GM12878 (cell line): ENCODE measurements around the gene PTPRN2. TPM values are rescaled to one million over a fixed set of nuclear protein-coding genes. Genes with fewer than 3 reads are reported as not detected.

Source experiments
- ATAC-seq: fragments of 200-7000 bp; cut with Tn5 transposase; 3 replicates; pipeline ENCODE4 v1.9.1; 2020; ENCODE audit warnings: mild to moderate bottlenecking, moderate library complexity
- BruUV-seq: library from RNA; stranded (reverse); fragments of 400-500 nt; replicated peaks from 2 replicates; lab custom pipeline; 2021; lab: Mats Ljungman, UMichigan
- CTCF ChIA-PET: fragments of 300-600 bp; sonication (Branson Sonifier 250); formaldehyde crosslinking; extraction: SDS; loops from one replicate; lab custom pipeline; 2021; ENCODE audit warnings: inconsistent platforms; lab: Yijun Ruan, JAX
- POLR2A ChIA-PET: fragments of 350-600 bp; formaldehyde crosslinking; extraction: SDS; loops from one replicate; lab custom pipeline; 2021; ENCODE audit warnings: inconsistent platforms; lab: Charles Lee
- RAD21 ChIA-PET: fragments of 300-600 bp; sonication (Branson Sonifier 250); formaldehyde crosslinking; loops from one replicate; lab custom pipeline; 2023; ENCODE audit warnings: antibody characterized with exemption; ENCODE audit not compliant: unreplicated experiment; lab: Charles Lee
- SMC1A ChIA-PET: fragments of 300-600 bp; sonication (Branson Sonifier 250); formaldehyde crosslinking; loops from one replicate; lab custom pipeline; 2023; ENCODE audit not compliant: unreplicated experiment, uncharacterized antibody; lab: Charles Lee
- DNase-seq: peaks from one replicate; pipeline ENCODE4 v3.0.0-alpha.2; 2011; ENCODE audit warnings: low read depth, low spot score
- FAIRE-seq: peaks from 3 replicates; lab custom pipeline; 2011; peaks lifted over from hg19 to GRCh38; lab: Jason Lieb, UNC
- H2AFZ ChIP-seq: 2 replicates; pipeline ENCODE4 v1.6.0; 2011; ENCODE audit warnings: low read depth, low read length, control low read depth; ENCODE audit not compliant: control insufficient read depth
- H3K27ac ChIP-seq: 2 replicates; pipeline ENCODE4 v1.5.1; 2011; ENCODE audit warnings: control low read depth; ENCODE audit not compliant: control insufficient read depth, insufficient read depth
- H3K27me3 ChIP-seq, 2 experiments: replicated peaks in 1 of 2; 2 replicates each; pipeline versions ENCODE4 v1.6.0 to v1.6.1; 2011; ENCODE audit warnings: low read length in 1 of 2; ENCODE audit not compliant: control insufficient read depth in 2 of 2, insufficient read depth in 2 of 2
- H3K36me3 ChIP-seq, 2 experiments: 2 replicates each; pipeline ENCODE4 v1.5.1; 2011; ENCODE audit warnings: low read length in 1 of 2; ENCODE audit not compliant: control insufficient read depth in 2 of 2, insufficient read depth in 2 of 2
- H3K4me1 ChIP-seq: 2 replicates; pipeline ENCODE4 v1.6.1; 2011; ENCODE audit warnings: mild to moderate bottlenecking, low read length, moderate library complexity, mixed read lengths; ENCODE audit not compliant: control insufficient read depth, insufficient read depth
- H3K4me2 ChIP-seq: 2 replicates; pipeline ENCODE4 v1.6.0; 2011; ENCODE audit warnings: control low read depth; ENCODE audit not compliant: control insufficient read depth, insufficient read depth
- H3K4me3 ChIP-seq: fragments of 200-600 bp; sonication (generic); 2 replicates; pipeline ENCODE4 v1.5.1; 2016
- H3K79me2 ChIP-seq: 2 replicates; pipeline ENCODE4 v1.6.0; 2011; ENCODE audit warnings: low read length; ENCODE audit not compliant: control insufficient read depth, insufficient read depth
- H3K9ac ChIP-seq: 2 replicates; pipeline ENCODE4 v1.8.0; 2011; ENCODE audit warnings: low read length, control low read depth, mixed read lengths; ENCODE audit not compliant: control insufficient read depth, insufficient read depth
- H3K9me3 ChIP-seq: replicated peaks from 3 replicates; pipeline ENCODE4 v1.5.1; 2011; ENCODE audit warnings: mild to moderate bottlenecking, low read length; ENCODE audit not compliant: control insufficient read depth, insufficient read depth
- H4K20me1 ChIP-seq: 2 replicates; pipeline ENCODE4 v1.6.0; 2011; ENCODE audit not compliant: control insufficient read depth, insufficient read depth
- ATF7 ChIP-seq: fragments of 450-650 bp; IDR thresholded peaks from 2 replicates; pipeline ENCODE4 v1.6.1; 2016; ENCODE audit warnings: low read depth, mild to moderate bottlenecking
- BACH1 ChIP-seq: fragments of 450-650 bp; IDR thresholded peaks from 2 replicates; pipeline ENCODE4 v1.6.1; 2017; ENCODE audit warnings: mild to moderate bottlenecking, borderline replicate concordance
- ETV6 ChIP-seq, 2 experiments: fragments of 450-650 bp in 1 of 2; IDR thresholded peaks in 1 of 2; conservative IDR thresholded peaks in 1 of 2; 2 replicates each; pipeline ENCODE4 v1.6.1; 2014; ENCODE audit warnings: antibody characterized with exemption in 1 of 2, borderline replicate concordance in 1 of 2, low read depth in 1 of 2, mild to moderate bottlenecking in 1 of 2, moderate library complexity in 1 of 2
- SP1 ChIP-seq: IDR thresholded peaks from one replicate; pipeline ENCODE4 v1.6.1; 2011; ENCODE audit warnings: low read depth, low read length
- STAT3 ChIP-seq: IDR thresholded peaks from 2 replicates; pipeline ENCODE4 v1.6.1; 2011; ENCODE audit warnings: low read depth, low read length, improper control_type of control experiment
- ZNF384 ChIP-seq: IDR thresholded peaks from 2 replicates; pipeline ENCODE4 v1.6.1; 2012; ENCODE audit warnings: low read depth, mild to moderate bottlenecking, low read length, improper control_type of control experiment, borderline replicate concordance
- ZZZ3 ChIP-seq: IDR thresholded peaks from 2 replicates; pipeline ENCODE4 v1.6.1; 2011; ENCODE audit warnings: low read depth; ENCODE audit not compliant: control insufficient read depth, insufficient read length
- WGBS: methylation state at CpG from one replicate; pipeline ENCODE4 v1.1.6; 2016; ENCODE audit warnings: low lambda C conversion rate; ENCODE audit not compliant: insufficient replicate concordance, insufficient coverage; ENCODE audit errors: missing lambda C conversion rate; 5-methylcytosine and 5-hydroxymethylcytosine counted together
- in situ Hi-C: fragments of 300-500 bp; cut with MboI; formaldehyde crosslinking; loops from 9 replicates; pipeline ENCODE4 v1.14.3; 2018; ENCODE audit warnings: mixed read lengths
- intact Hi-C: fragments of 100-400 bp; cut with micrococcal nuclease; formaldehyde crosslinking; loops from one replicate; pipeline ENCODE4 v1.14.2; 2022; ENCODE audit not compliant: unreplicated experiment
- polyA plus RNA-seq, 11 experiments: library from polyadenylated mRNA; depleted of rRNA in 4 of 11; unstranded in 6 of 11; stranded (reverse) in 5 of 11; fragments of >200 nt; fragmentation: Nextera tagmentation in 4 of 11; fragmentation: Illumina TruSeq in 1 of 11; extraction: Ambion mirVana in 4 of 11; extraction: Trizol in 1 of 11; gene quantifications; 1 replicate in 1 of 11; 2 replicates in 10 of 11; pipeline versions ENCODE4 v1.2.1 to v1.2.3, GENCODE V29; 2011 to 2016; ENCODE audit warnings: inconsistent platforms in 2 of 11, missing spikeins in 2 of 11, low read depth in 1 of 11
- total RNA-seq, 4 experiments: library from RNA; depleted of rRNA in 3 of 4; stranded (reverse); fragments of >200 nt in 3 of 4; fragmentation: Illumina TruSeq in 1 of 4; extraction: Trizol in 1 of 4; gene quantifications; 2 replicates each; pipeline versions ENCODE4 v1.2.1 to v1.2.3, GENCODE V29; 2013 to 2021
- TF ChIP-seq, protein P1 (sequence below): fragments of 450-650 bp; IDR thresholded peaks from 2 replicates; pipeline ENCODE4 v1.6.1; 2014; ENCODE audit warnings: mild to moderate bottlenecking
- TF ChIP-seq, protein P2 (sequence below): IDR thresholded peaks from 2 replicates; pipeline ENCODE4 v1.6.1; 2012; ENCODE audit warnings: low read length, inconsistent platforms
- TF ChIP-seq, protein P3 (sequence below): fragments of 450-650 bp; IDR thresholded peaks from 2 replicates; pipeline ENCODE4 v1.6.1; 2016; ENCODE audit warnings: mild to moderate bottlenecking
- TF ChIP-seq, protein P4 (sequence below): fragments of 450-650 bp; IDR thresholded peaks from 2 replicates; pipeline ENCODE4 v1.6.1; 2018; ENCODE audit warnings: borderline replicate concordance, mild to moderate bottlenecking; ENCODE audit not compliant: partially characterized antibody

PTPRN2 gene
- total and polyA plus RNA-seq, 10 of the 15 experiments (the other 5 are each of a cell fraction or from before 2014, with no cell fraction given): 5.4 TPM; not detected in 9

DNA sequence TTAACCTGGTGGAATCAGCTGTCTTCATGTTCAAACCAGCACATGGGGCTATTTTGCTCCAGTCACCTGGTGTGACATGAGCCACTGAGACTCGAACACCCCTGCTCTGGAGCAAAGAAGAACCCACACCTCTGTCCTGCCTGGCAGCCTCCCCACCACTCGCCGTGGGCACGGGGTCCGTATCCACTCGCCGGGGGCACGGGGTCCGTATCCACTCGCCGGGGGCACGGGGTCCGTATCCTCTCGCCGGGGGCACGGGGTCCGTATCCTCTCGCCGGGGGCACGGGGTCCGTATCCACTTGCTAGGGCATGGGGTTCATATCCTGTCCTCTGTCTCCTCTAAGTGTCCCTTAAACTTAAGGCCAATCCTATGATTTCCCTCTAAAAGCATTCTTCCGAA, 558.7 kb downstream of the PTPRN2 start:
- no peaks in the 10 kb centered on the region for H3K27me3 ChIP-seq
- H4K20me1 ChIP-seq: no peaks in the 10 kb centered on the region
- BruUV-seq: no TSS peak
- in situ Hi-C loops: no loop called here
- CTCF ChIA-PET: no interaction called here
- no peak for DNase-seq
- H3K79me2 ChIP-seq: no peaks in the 10 kb centered on the region
- SMC1A ChIA-PET: no interaction called here
- FAIRE-seq: no peak
- POLR2A ChIA-PET: no interaction called here
- no peaks in the 10 kb centered on the region for H3K36me3 ChIP-seq
- H3K4me3 ChIP-seq: no peak overlapping the region
- no peak overlapping the region for H3K27ac ChIP-seq
- no peaks in the 10 kb centered on the region for H3K4me1 ChIP-seq
- no peak overlapping the region for H3K4me2 ChIP-seq
- WGBS: 56% methylated on average over 16 of the region's 22 CpGs
- RAD21 ChIA-PET: no interaction called here
- no peak overlapping the region for H2AFZ ChIP-seq
- intact Hi-C loops: no loop called here
- no peak for ATAC-seq
- no peaks in the 10 kb centered on the region; the same call in 2 of the 3 replicates for H3K9me3 ChIP-seq
- no peak overlapping the region for H3K9ac ChIP-seq
- TF ChIP-seq, protein P1, sequence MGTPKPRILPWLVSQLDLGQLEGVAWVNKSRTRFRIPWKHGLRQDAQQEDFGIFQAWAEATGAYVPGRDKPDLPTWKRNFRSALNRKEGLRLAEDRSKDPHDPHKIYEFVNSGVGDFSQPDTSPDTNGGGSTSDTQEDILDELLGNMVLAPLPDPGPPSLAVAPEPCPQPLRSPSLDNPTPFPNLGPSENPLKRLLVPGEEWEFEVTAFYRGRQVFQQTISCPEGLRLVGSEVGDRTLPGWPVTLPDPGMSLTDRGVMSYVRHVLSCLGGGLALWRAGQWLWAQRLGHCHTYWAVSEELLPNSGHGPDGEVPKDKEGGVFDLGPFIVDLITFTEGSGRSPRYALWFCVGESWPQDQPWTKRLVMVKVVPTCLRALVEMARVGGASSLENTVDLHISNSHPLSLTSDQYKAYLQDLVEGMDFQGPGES: no peak
- TF ChIP-seq ZNF384: no peak
- TF ChIP-seq, protein P2, sequence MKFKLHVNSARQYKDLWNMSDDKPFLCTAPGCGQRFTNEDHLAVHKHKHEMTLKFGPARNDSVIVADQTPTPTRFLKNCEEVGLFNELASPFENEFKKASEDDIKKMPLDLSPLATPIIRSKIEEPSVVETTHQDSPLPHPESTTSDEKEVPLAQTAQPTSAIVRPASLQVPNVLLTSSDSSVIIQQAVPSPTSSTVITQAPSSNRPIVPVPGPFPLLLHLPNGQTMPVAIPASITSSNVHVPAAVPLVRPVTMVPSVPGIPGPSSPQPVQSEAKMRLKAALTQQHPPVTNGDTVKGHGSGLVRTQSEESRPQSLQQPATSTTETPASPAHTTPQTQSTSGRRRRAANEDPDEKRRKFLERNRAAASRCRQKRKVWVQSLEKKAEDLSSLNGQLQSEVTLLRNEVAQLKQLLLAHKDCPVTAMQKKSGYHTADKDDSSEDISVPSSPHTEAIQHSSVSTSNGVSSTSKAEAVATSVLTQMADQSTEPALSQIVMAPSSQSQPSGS: no peak
- no peak for TF ChIP-seq ETV6 (conservative IDR thresholded peaks at IDR 0.05 in 1 of 2, IDR thresholded peaks at IDR 0.05 in 1 of 2; ENCODE audit: borderline replicate concordance in 1 of 2, low read depth in 1 of 2)
- no peak for TF ChIP-seq BACH1
- no peak for TF ChIP-seq SP1
- TF ChIP-seq ZZZ3: no peak
- TF ChIP-seq, protein P3, sequence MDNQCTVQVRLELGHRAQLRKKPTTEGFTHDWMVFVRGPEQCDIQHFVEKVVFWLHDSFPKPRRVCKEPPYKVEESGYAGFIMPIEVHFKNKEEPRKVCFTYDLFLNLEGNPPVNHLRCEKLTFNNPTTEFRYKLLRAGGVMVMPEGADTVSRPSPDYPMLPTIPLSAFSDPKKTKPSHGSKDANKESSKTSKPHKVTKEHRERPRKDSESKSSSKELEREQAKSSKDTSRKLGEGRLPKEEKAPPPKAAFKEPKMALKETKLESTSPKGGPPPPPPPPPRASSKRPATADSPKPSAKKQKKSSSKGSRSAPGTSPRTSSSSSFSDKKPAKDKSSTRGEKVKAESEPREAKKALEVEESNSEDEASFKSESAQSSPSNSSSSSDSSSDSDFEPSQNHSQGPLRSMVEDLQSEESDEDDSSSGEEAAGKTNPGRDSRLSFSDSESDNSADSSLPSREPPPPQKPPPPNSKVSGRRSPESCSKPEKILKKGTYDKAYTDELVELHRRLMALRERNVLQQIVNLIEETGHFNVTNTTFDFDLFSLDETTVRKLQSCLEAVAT: no peak
- TF ChIP-seq STAT3: no peak
- TF ChIP-seq, protein P4, sequence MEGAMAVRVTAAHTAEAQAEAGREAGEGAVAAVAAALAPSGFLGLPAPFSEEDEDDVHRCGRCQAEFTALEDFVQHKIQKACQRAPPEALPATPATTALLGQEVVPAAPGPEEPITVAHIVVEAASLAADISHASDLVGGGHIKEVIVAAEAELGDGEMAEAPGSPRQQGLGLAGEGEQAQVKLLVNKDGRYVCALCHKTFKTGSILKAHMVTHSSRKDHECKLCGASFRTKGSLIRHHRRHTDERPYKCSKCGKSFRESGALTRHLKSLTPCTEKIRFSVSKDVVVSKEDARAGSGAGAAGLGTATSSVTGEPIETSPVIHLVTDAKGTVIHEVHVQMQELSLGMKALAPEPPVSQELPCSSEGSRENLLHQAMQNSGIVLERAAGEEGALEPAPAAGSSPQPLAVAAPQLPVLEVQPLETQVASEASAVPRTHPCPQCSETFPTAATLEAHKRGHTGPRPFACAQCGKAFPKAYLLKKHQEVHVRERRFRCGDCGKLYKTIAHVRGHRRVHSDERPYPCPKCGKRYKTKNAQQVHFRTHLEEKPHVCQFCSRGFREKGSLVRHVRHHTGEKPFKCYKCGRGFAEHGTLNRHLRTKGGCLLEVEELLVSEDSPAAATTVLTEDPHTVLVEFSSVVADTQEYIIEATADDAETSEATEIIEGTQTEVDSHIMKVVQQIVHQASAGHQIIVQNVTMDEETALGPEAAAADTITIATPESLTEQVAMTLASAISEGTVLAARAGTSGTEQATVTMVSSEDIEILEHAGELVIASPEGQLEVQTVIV: no peak
- no peak for TF ChIP-seq ATF7
